HepG2 (cell line): ENCODE measurements around the gene CMTM1. TPM values are rescaled to one million over a fixed set of nuclear protein-coding genes. Genes with fewer than 3 reads are reported as not detected.

Source experiments
- CBX2 ChIP-seq, 2 experiments: fragments of 200-600 bp in 1 of 2; sonication (generic); formaldehyde crosslinking in 1 of 2; IDR thresholded peaks; 2 replicates each; pipeline versions ENCODE4 v1.7.0 to v1.8.1; 2018 to 2022; ENCODE audit warnings: low read depth in 2 of 2, low read length in 1 of 2, mild to moderate bottlenecking in 1 of 2, missing genetic modification reagents in 1 of 2
- CHCHD3 ChIP-seq: sonication (generic); formaldehyde crosslinking; IDR thresholded peaks from 2 replicates; pipeline ENCODE4 v1.8.0; 2022; ENCODE audit warnings: mild to moderate bottlenecking, missing genetic modification reagents, moderate library complexity
- DNMT3B ChIP-seq: conservative IDR thresholded peaks from 2 replicates; pipeline ENCODE4 v1.6.1; 2016; ENCODE audit warnings: missing biosample characterization, control low read depth
- IRF2 ChIP-seq: IDR thresholded peaks from 2 replicates; pipeline ENCODE4 v1.6.1; 2018; ENCODE audit warnings: missing genetic modification reagents, missing compliant biosample characterization
- NFE2L1 ChIP-seq: sonication (generic); formaldehyde crosslinking; IDR thresholded peaks from 2 replicates; pipeline ENCODE4 v1.4.0; 2020; ENCODE audit warnings: missing genetic modification reagents, mild to moderate bottlenecking, borderline replicate concordance
- NR2C2 ChIP-seq: sonication (generic); formaldehyde crosslinking; IDR thresholded peaks from 2 replicates; pipeline ENCODE4 v1.4.0; 2020; ENCODE audit warnings: missing genetic modification reagents, mild to moderate bottlenecking, moderate library complexity, borderline replicate concordance
- PPARG ChIP-seq: conservative IDR thresholded peaks from 2 replicates; pipeline ENCODE4 v1.6.1; 2016; ENCODE audit warnings: missing biosample characterization, missing genetic modification reagents
- RBFOX2 ChIP-seq: fragments of 200-400 bp; formaldehyde crosslinking; IDR thresholded peaks from 2 replicates; pipeline ENCODE4 v1.6.1; 2017; ENCODE audit warnings: low read depth, mild to moderate bottlenecking, low read length
- RORA ChIP-seq: sonication (generic); formaldehyde crosslinking; IDR thresholded peaks from 2 replicates; pipeline ENCODE4 v1.5.0; 2020; ENCODE audit warnings: mild to moderate bottlenecking, missing genetic modification reagents, moderate library complexity
- SP5 ChIP-seq: IDR thresholded peaks from 2 replicates; pipeline ENCODE4 v1.6.1; 2016; ENCODE audit warnings: low read depth, borderline replicate concordance
- TEAD2 ChIP-seq: sonication (generic); formaldehyde crosslinking; IDR thresholded peaks from 2 replicates; pipeline ENCODE4 v1.9.0; 2021; ENCODE audit warnings: missing genetic modification reagents
- ZNF205 ChIP-seq: IDR thresholded peaks from 2 replicates; pipeline ENCODE4 v1.6.1; 2018; ENCODE audit warnings: missing biosample characterization, missing genetic modification reagents
- ZNF484 ChIP-seq: sonication (generic); formaldehyde crosslinking; IDR thresholded peaks from 2 replicates; pipeline ENCODE4 v1.5.1; 2020; ENCODE audit warnings: mild to moderate bottlenecking, low read depth, missing genetic modification reagents, borderline replicate concordance
- ZNF850 ChIP-seq: sonication (generic); formaldehyde crosslinking; conservative IDR thresholded peaks from 2 replicates; pipeline ENCODE4 v1.9.0; 2021; ENCODE audit warnings: mild to moderate bottlenecking, missing genetic modification reagents
- polyA plus RNA-seq, 8 experiments: library from polyadenylated mRNA; depleted of rRNA in 3 of 8; stranded (reverse) in 7 of 8; unstranded in 1 of 8; fragments of >200 nt; fragmentation: Illumina TruSeq in 4 of 8; extraction: Trizol in 4 of 8; gene quantifications; 2 replicates each; pipeline versions ENCODE4 v1.2.1 to v1.2.3, GENCODE V29; 2011 to 2016; ENCODE audit warnings: low read depth in 4 of 8, missing spikeins in 1 of 8, mixed read lengths in 1 of 8; ENCODE audit not compliant: insufficient read depth in 1 of 8
- total RNA-seq, 5 experiments: library from RNA; depleted of rRNA; stranded (reverse); fragments of >200 nt; fragmentation: Illumina TruSeq; extraction: Trizol; gene quantifications; 2 replicates each; pipeline ENCODE4 v1.2.3, GENCODE V29; 2016; ENCODE audit warnings: low read depth in 1 of 5
- TF ChIP-seq, protein P1 (sequence below): IDR thresholded peaks from 2 replicates; pipeline ENCODE4 v1.6.1; 2016; ENCODE audit warnings: missing biosample characterization, missing genetic modification reagents, low read depth
- TF ChIP-seq, protein P2 (sequence below): sonication (generic); formaldehyde crosslinking; IDR thresholded peaks from 2 replicates; pipeline ENCODE4 v1.5.1; 2020; ENCODE audit warnings: mild to moderate bottlenecking, moderate library complexity, missing genetic modification reagents
- TF ChIP-seq, protein P3 (sequence below): sonication (generic); formaldehyde crosslinking; IDR thresholded peaks from 2 replicates; pipeline ENCODE4 v1.5.1; 2020; ENCODE audit warnings: missing genetic modification reagents, mild to moderate bottlenecking, borderline replicate concordance
- TF ChIP-seq, protein P4 (sequence below): sonication (generic); formaldehyde crosslinking; IDR thresholded peaks from 2 replicates; pipeline ENCODE4 v1.4.0; 2020; ENCODE audit warnings: mild to moderate bottlenecking, missing genetic modification reagents, borderline replicate concordance

The CMTM1 gene
- total and polyA plus RNA-seq, 2 of the 13 experiments (the other 11 are each of a cell fraction or from before 2014, with no cell fraction given): 1.7 to 2.9 TPM

DNA sequence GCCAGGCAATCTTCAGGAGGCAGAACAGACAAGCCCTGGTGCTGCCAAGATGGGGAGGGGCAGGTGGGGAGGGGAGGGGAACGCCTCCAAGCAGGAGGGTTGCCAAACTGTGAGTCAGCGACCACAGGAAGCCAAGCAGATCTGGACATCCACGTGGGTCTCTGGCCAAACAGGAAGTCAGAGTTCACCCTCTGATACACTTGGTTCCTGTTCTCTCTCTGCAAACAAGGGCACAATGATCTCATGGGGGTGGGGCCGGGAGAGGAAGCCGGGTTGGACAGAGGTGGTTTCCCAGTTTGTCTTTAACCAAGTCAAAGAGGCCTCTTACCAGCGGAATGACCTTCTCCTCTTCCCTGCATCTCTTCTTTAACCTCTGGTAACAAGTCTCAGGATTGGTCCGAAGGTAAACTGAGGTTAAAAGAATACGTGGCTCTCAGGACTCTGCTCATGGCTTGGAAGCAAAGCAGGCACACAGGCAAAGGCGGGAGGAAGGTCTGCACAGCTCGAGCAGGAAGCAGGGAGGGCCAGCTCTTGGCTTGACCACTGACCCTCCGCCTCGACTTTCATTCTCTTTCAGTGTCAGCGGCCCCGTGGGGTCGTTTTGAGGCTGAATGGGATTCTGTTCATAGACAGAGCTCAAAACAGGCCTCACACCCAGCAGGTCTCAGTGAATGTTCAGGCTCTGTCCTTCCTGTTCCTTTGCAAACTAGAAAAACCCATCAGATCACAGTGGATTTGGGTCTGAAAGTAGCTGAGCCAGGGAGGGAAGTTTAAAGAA lies 49.2 kb upstream of the CMTM1 start (continued):
- TF ChIP-seq, protein P1, sequence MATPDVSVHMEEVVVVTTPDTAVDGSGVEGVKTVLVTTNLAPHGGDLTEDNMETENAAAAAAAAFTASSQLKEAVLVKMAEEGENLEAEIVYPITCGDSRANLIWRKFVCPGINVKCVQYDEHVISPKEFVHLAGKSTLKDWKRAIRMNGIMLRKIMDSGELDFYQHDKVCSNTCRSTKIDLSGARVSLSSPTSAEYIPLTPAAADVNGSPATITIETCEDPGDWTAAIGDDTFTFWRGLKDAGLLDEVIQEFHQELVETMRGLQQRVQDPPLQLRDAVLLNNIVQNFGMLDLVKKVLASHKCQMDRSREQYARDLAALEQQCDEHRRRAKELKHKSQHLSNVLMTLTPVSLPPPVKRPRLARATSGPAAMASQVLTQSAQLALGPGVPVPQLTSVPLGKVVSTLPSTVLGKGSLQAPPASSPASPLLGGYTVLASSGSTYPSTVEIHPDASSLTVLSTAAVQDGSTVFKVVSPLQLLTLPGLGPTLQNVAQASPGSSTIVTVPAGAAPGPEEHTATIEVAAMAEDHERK (CRISPR knock-in tag): no peak
- peak; percentile 97 for TF ChIP-seq SP5 (CRISPR knock-in tag)
- TF ChIP-seq CBX2 (IDR thresholded peaks at IDR 0.05; ENCODE audit: low read depth, low read length): no peak
- TF ChIP-seq CBX2 (CRISPR knock-in tag; IDR thresholded peaks at IDR 0.05; ENCODE audit: low read depth): peak; percentile 63; the same call in 1 of the 2 replicates
- TF ChIP-seq, protein P2, sequence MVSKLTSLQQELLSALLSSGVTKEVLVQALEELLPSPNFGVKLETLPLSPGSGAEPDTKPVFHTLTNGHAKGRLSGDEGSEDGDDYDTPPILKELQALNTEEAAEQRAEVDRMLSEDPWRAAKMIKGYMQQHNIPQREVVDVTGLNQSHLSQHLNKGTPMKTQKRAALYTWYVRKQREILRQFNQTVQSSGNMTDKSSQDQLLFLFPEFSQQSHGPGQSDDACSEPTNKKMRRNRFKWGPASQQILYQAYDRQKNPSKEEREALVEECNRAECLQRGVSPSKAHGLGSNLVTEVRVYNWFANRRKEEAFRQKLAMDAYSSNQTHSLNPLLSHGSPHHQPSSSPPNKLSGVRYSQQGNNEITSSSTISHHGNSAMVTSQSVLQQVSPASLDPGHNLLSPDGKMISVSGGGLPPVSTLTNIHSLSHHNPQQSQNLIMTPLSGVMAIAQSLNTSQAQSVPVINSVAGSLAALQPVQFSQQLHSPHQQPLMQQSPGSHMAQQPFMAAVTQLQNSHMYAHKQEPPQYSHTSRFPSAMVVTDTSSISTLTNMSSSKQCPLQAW (CRISPR knock-in tag): peak; percentile 97
- TF ChIP-seq, protein P3, sequence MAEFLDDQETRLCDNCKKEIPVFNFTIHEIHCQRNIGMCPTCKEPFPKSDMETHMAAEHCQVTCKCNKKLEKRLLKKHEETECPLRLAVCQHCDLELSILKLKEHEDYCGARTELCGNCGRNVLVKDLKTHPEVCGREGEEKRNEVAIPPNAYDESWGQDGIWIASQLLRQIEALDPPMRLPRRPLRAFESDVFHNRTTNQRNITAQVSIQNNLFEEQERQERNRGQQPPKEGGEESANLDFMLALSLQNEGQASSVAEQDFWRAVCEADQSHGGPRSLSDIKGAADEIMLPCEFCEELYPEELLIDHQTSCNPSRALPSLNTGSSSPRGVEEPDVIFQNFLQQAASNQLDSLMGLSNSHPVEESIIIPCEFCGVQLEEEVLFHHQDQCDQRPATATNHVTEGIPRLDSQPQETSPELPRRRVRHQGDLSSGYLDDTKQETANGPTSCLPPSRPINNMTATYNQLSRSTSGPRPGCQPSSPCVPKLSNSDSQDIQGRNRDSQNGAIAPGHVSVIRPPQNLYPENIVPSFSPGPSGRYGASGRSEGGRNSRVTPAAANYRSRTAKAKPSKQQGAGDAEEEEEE: peak; percentile 42; the same call in 1 of the 2 replicates
- TF ChIP-seq RORA (CRISPR knock-in tag): no peak
- no peak; the same call in 1 of the 2 replicates for TF ChIP-seq ZNF850 (CRISPR knock-in tag)
- no peak for TF ChIP-seq TEAD2 (CRISPR knock-in tag)
- peak; percentile 88 for TF ChIP-seq PPARG (CRISPR knock-in tag)
- peak; percentile 91 for TF ChIP-seq NR2C2 (CRISPR knock-in tag)
- TF ChIP-seq ZNF484 (CRISPR knock-in tag): no peak
- peak; percentile 74 for TF ChIP-seq RBFOX2
- 0 out of 2 replicates have a peak, but pooled peaks have one; percentile 53 for TF ChIP-seq CHCHD3 (CRISPR knock-in tag)
- no peak for TF ChIP-seq NFE2L1 (CRISPR knock-in tag)
- TF ChIP-seq ZNF205 (CRISPR knock-in tag): peak; percentile 88
- peak; percentile 29; the same call in 1 of the 2 replicates for TF ChIP-seq DNMT3B
- TF ChIP-seq, protein P4, sequence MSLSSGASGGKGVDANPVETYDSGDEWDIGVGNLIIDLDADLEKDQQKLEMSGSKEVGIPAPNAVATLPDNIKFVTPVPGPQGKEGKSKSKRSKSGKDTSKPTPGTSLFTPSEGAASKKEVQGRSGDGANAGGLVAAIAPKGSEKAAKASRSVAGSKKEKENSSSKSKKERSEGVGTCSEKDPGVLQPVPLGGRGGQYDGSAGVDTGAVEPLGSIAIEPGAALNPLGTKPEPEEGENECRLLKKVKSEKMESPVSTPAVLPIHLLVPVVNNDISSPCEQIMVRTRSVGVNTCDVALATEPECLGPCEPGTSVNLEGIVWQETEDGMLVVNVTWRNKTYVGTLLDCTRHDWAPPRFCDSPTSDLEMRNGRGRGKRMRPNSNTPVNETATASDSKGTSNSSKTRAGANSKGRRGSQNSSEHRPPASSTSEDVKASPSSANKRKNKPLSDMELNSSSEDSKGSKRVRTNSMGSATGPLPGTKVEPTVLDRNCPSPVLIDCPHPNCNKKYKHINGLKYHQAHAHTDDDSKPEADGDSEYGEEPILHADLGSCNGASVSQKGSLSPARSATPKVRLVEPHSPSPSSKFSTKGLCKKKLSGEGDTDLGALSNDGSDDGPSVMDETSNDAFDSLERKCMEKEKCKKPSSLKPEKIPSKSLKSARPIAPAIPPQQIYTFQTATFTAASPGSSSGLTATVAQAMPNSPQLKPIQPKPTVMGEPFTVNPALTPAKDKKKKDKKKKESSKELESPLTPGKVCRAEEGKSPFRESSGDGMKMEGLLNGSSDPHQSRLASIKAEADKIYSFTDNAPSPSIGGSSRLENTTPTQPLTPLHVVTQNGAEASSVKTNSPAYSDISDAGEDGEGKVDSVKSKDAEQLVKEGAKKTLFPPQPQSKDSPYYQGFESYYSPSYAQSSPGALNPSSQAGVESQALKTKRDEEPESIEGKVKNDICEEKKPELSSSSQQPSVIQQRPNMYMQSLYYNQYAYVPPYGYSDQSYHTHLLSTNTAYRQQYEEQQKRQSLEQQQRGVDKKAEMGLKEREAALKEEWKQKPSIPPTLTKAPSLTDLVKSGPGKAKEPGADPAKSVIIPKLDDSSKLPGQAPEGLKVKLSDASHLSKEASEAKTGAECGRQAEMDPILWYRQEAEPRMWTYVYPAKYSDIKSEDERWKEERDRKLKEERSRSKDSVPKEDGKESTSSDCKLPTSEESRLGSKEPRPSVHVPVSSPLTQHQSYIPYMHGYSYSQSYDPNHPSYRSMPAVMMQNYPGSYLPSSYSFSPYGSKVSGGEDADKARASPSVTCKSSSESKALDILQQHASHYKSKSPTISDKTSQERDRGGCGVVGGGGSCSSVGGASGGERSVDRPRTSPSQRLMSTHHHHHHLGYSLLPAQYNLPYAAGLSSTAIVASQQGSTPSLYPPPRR (CRISPR knock-in tag): peak; percentile 86
- peak; percentile 99 for TF ChIP-seq IRF2
